GM12878 (cell line): ENCODE measurements around the gene DDX20.

Experiments used
- CREM ChIP-seq: IDR thresholded peaks from 2 replicates; pipeline ENCODE4 v1.6.1; 2014; ENCODE audit warnings: antibody characterized with exemption, low read depth
- CTCF ChIP-seq, 3 experiments: IDR thresholded peaks in 2 of 3; conservative IDR thresholded peaks in 1 of 3; 2 replicates each; pipeline ENCODE4 v1.5.1; 2011; ENCODE audit warnings: low read depth in 3 of 3, low read length in 3 of 3, mild to moderate bottlenecking in 3 of 3, control low read depth in 2 of 3, moderate library complexity in 2 of 3, inconsistent platforms in 1 of 3, mixed read lengths in 1 of 3; ENCODE audit not compliant: control insufficient read depth in 2 of 3, insufficient read depth in 1 of 3; ENCODE audit errors: extremely low read depth in 1 of 3
- EGR1 ChIP-seq, 2 experiments: IDR thresholded peaks; 1 replicate in 1 of 2; 2 replicates in 1 of 2; pipeline ENCODE4 v1.6.1; 2011 to 2012; ENCODE audit warnings: low read depth in 2 of 2, low read length in 2 of 2, borderline replicate concordance in 1 of 2, mild to moderate bottlenecking in 1 of 2, moderate library complexity in 1 of 2
- EZH2 ChIP-seq: IDR thresholded peaks from 2 replicates; pipeline ENCODE4 v1.6.1; 2012; ENCODE audit warnings: low read depth, mild to moderate bottlenecking, control low read depth, inconsistent platforms, low read length, borderline replicate concordance; ENCODE audit not compliant: control insufficient read depth
- NFYB ChIP-seq: IDR thresholded peaks from 2 replicates; pipeline ENCODE4 v1.6.1; 2011; ENCODE audit warnings: low read depth, mild to moderate bottlenecking, low read length, improper control_type of control experiment, moderate library complexity; ENCODE audit not compliant: insufficient read depth
- POLR2A ChIP-seq: IDR thresholded peaks from 2 replicates; pipeline ENCODE4 v1.6.1; 2011; ENCODE audit warnings: low read depth, mild to moderate bottlenecking, low read length
- POLR2AphosphoS5 ChIP-seq: IDR thresholded peaks from 2 replicates; pipeline ENCODE4 v1.6.1; 2011; ENCODE audit warnings: mild to moderate bottlenecking, low read length, inconsistent platforms
- RAD21 ChIP-seq: IDR thresholded peaks from 2 replicates; pipeline ENCODE4 v1.6.1; 2011; ENCODE audit warnings: mild to moderate bottlenecking, low read depth, low read length, moderate library complexity; ENCODE audit not compliant: insufficient read depth
- USF2 ChIP-seq: IDR thresholded peaks from 2 replicates; pipeline ENCODE4 v1.6.1; 2011; ENCODE audit warnings: low read depth, low read length, improper control_type of control experiment, borderline replicate concordance
- ZNF207 ChIP-seq: fragments of 450-650 bp; IDR thresholded peaks from 2 replicates; pipeline ENCODE4 v1.6.1; 2014; ENCODE audit warnings: antibody characterized with exemption, mild to moderate bottlenecking, borderline replicate concordance
- ZNF274 ChIP-seq: IDR thresholded peaks from one replicate; pipeline ENCODE4 v1.8.0; 2011; ENCODE audit not compliant: insufficient read length, insufficient read depth
- ZSCAN29 ChIP-seq: fragments of 450-650 bp; IDR thresholded peaks from 2 replicates; pipeline ENCODE4 v1.6.1; 2017; ENCODE audit warnings: mild to moderate bottlenecking, moderate library complexity

- no peak for TF ChIP-seq ZNF207
- TF ChIP-seq EZH2, result no peak
- no peak for TF ChIP-seq POLR2A
- no peak for TF ChIP-seq ZSCAN29
- TF ChIP-seq CTCF (IDR thresholded peaks at IDR 0.05 in 2 of 3, conservative IDR thresholded peaks at IDR 0.05 in 1 of 3; ENCODE audit: control insufficient read depth in 2 of 3, extremely low read depth in 1 of 3, insufficient read depth in 1 of 3, low read depth in 3 of 3, low read length in 3 of 3), result no peak
- no peak for TF ChIP-seq EGR1 (IDR thresholded peaks at IDR 0.05; ENCODE audit: borderline replicate concordance in 1 of 2, low read depth in 2 of 2, low read length in 2 of 2)
- TF ChIP-seq RAD21, result no peak
- no peak for TF ChIP-seq ZNF274
- no peak for TF ChIP-seq NFYB
- TF ChIP-seq POLR2AphosphoS5, result no peak
- no peak for TF ChIP-seq USF2
- TF ChIP-seq CREM, result no peak
Measured at GRCh38 chr1:111804776-111805175, 49.1 kb downstream of the DDX20 start.
